HCT116 (cell line): ENCODE measurements around the gene LINGO1. TPM values are rescaled to one million over a fixed set of nuclear protein-coding genes. Genes with fewer than 3 reads are reported as not detected.

Experiments
- ATAC-seq: fragments of 200-7000 bp; cut with Tn5 transposase; 2 replicates; pipeline ENCODE4 v1.9.1; 2020; ENCODE audit warnings: mild to moderate bottlenecking, moderate library complexity
- BruUV-seq: library from RNA; stranded (reverse); fragments of 400-500 nt; replicated peaks from 2 replicates; lab custom pipeline; 2021; lab: Mats Ljungman, UMichigan
- CTCF ChIA-PET: fragments of 300-600 bp; sonication (Branson Sonifier 250); formaldehyde crosslinking; loops from one replicate; lab custom pipeline; 2021; ENCODE audit warnings: antibody characterized with exemption; lab: Charles Lee
- POLR2A ChIA-PET: fragments of 300-600, 350-600 bp; sonication (Branson Sonifier 250); formaldehyde crosslinking; loops from one replicate; lab custom pipeline; 2021; ENCODE audit warnings: antibody characterized with exemption; lab: Charles Lee
- RAD21 ChIA-PET, 2 experiments: fragments of 300-600 bp; sonication (Branson Sonifier 250); formaldehyde crosslinking; loops; one replicate each; lab custom pipeline; 2023; ENCODE audit warnings: low total read pairs in 2 of 2; ENCODE audit not compliant: uncharacterized antibody in 2 of 2, unreplicated experiment in 2 of 2, low non-redundant PET in 1 of 2; lab: Charles Lee
- DNase-seq: peaks from one replicate; pipeline ENCODE4 v3.0.0-alpha.2; 2010; ENCODE audit warnings: low read depth, low spot score
- H2AFZ ChIP-seq: fragments of 200-600 bp; shearing (Covaris generic), sonication (generic); 2 replicates; pipeline ENCODE4 v1.6.1; 2017; ENCODE audit warnings: low read depth, mixed run types, mixed read lengths, antibody characterized with exemption, low read length; ENCODE audit not compliant: poor library complexity, severe bottlenecking
- H3K27ac ChIP-seq: 2 replicates; pipeline ENCODE4 v1.5.1; 2012; ENCODE audit warnings: low read depth, low read length
- H3K27me3 ChIP-seq: fragments of 200-600 bp; sonication (generic); 2 replicates; pipeline ENCODE4 v1.6.1; 2016; ENCODE audit warnings: mixed run types, low read length, mixed read lengths; ENCODE audit not compliant: insufficient read depth
- H3K36me3 ChIP-seq, 2 experiments: fragments of 200-500 bp in 1 of 2; fragments of 200-600 bp in 1 of 2; sonication (Bioruptor generic) in 1 of 2; sonication (generic) in 1 of 2; 2 replicates each; pipeline versions ENCODE4 v1.5.1 to v1.6.1; 2014 to 2016; ENCODE audit warnings: low read length in 2 of 2, inconsistent platforms in 1 of 2, mixed read lengths in 1 of 2, mixed run types in 1 of 2; ENCODE audit not compliant: insufficient read depth in 2 of 2, control insufficient read depth in 1 of 2
- H3K4me1 ChIP-seq, 2 experiments: fragments of 200-600 bp in 1 of 2; sonication (generic) in 1 of 2; 2 replicates each; pipeline versions ENCODE4 v1.5.1 to v1.6.1; 2012 to 2017; ENCODE audit warnings: low read length in 2 of 2, inconsistent platforms in 1 of 2, mild to moderate bottlenecking in 1 of 2, mixed read lengths in 1 of 2, mixed run types in 1 of 2, moderate library complexity in 1 of 2; ENCODE audit not compliant: insufficient read depth in 2 of 2, control insufficient read depth in 1 of 2
- H3K4me2 ChIP-seq: fragments of 200-600 bp; sonication (generic); 2 replicates; pipeline ENCODE4 v1.6.1; 2017; ENCODE audit warnings: mixed run types, low read length, mixed read lengths
- H3K4me3 ChIP-seq, 2 experiments: fragments of 200-600 bp in 1 of 2; sonication (generic) in 1 of 2; replicated peaks in 1 of 2; 2 replicates each; pipeline ENCODE4 v1.5.1; 2011 to 2016; ENCODE audit warnings: low read length in 2 of 2, control low read depth in 1 of 2, low read depth in 1 of 2, mild to moderate bottlenecking in 1 of 2, mixed read lengths in 1 of 2, mixed run types in 1 of 2
- H3K79me2 ChIP-seq: fragments of 200-600 bp; sonication (generic); 2 replicates; pipeline ENCODE4 v1.6.1; 2017; ENCODE audit warnings: mild to moderate bottlenecking, mixed run types, low read length, moderate library complexity, mixed read lengths; ENCODE audit not compliant: insufficient read depth
- H3K9ac ChIP-seq: fragments of 200-600 bp; sonication (generic); 2 replicates; pipeline ENCODE4 v1.6.1; 2016; ENCODE audit warnings: low read length, mixed read lengths
- H3K9me2 ChIP-seq: fragments of 200-600 bp; sonication (generic), shearing (Covaris generic); 2 replicates; pipeline ENCODE4 v1.6.1; 2017; ENCODE audit warnings: mixed run types, mild to moderate bottlenecking, moderate library complexity; ENCODE audit not compliant: insufficient read depth
- H3K9me3 ChIP-seq, 2 experiments: fragments of 200-500 bp in 1 of 2; fragments of 200-600 bp in 1 of 2; sonication (Bioruptor generic) in 1 of 2; sonication (generic) in 1 of 2; 2 replicates each; pipeline ENCODE4 v1.6.1; 2014 to 2017; ENCODE audit warnings: low read length in 2 of 2, mixed read lengths in 2 of 2, inconsistent platforms in 1 of 2, low read depth in 1 of 2, mild to moderate bottlenecking in 1 of 2, mixed run types in 1 of 2, moderate library complexity in 1 of 2; ENCODE audit not compliant: control insufficient read depth in 1 of 2, insufficient read depth in 1 of 2
- H4K20me1 ChIP-seq: fragments of 200-600 bp; sonication (generic), shearing (Covaris generic); 2 replicates; pipeline ENCODE4 v1.6.1; 2017; ENCODE audit warnings: mixed run types, mild to moderate bottlenecking, moderate library complexity; ENCODE audit not compliant: insufficient read depth
- ATF3 ChIP-seq: IDR thresholded peaks from 2 replicates; pipeline ENCODE4 v1.6.1; 2012
- CBX3 ChIP-seq: IDR thresholded peaks from 2 replicates; pipeline ENCODE4 v1.6.1; 2012; ENCODE audit warnings: low read depth
- CEBPB ChIP-seq: IDR thresholded peaks from 2 replicates; pipeline ENCODE4 v1.6.1; 2012; ENCODE audit warnings: low read depth
- EGR1 ChIP-seq: IDR thresholded peaks from 2 replicates; pipeline ENCODE4 v1.6.1; 2012; ENCODE audit warnings: low read depth
- ELF1 ChIP-seq: IDR thresholded peaks from 2 replicates; pipeline ENCODE4 v1.6.1; 2012; ENCODE audit warnings: low read depth, borderline replicate concordance
- EZH2 ChIP-seq: fragments of 200-600 bp; sonication (generic); IDR thresholded peaks from 2 replicates; pipeline ENCODE4 v1.6.1; 2017; ENCODE audit warnings: antibody characterized with exemption, mixed run types
- EZH2phosphoT487 ChIP-seq: fragments of 200-600 bp; IDR thresholded peaks from 2 replicates; pipeline ENCODE4 v1.6.1; 2018; ENCODE audit warnings: antibody characterized with exemption, borderline replicate concordance
- MAX ChIP-seq: IDR thresholded peaks from 2 replicates; pipeline ENCODE4 v1.6.1; 2012
- RAD21 ChIP-seq: IDR thresholded peaks from 2 replicates; pipeline ENCODE4 v1.6.1; 2012; ENCODE audit warnings: low read depth, mild to moderate bottlenecking
- SIN3A ChIP-seq: IDR thresholded peaks from 2 replicates; pipeline ENCODE4 v1.6.1; 2012; ENCODE audit warnings: low read depth
- SP1 ChIP-seq: IDR thresholded peaks from 2 replicates; pipeline ENCODE4 v1.6.1; 2012; ENCODE audit warnings: low read depth
- SRF ChIP-seq: IDR thresholded peaks from 2 replicates; pipeline ENCODE4 v1.6.1; 2012; ENCODE audit warnings: low read depth
- YY1 ChIP-seq: IDR thresholded peaks from 2 replicates; pipeline ENCODE4 v1.6.1; 2011; ENCODE audit warnings: low read length, low read depth, moderate library complexity, mild to moderate bottlenecking; ENCODE audit not compliant: insufficient replicate concordance; ENCODE audit errors: extremely low read depth
- ZBTB33 ChIP-seq: IDR thresholded peaks from 2 replicates; pipeline ENCODE4 v1.6.1; 2011; ENCODE audit warnings: mild to moderate bottlenecking, low read length, moderate library complexity; ENCODE audit not compliant: insufficient replicate concordance; ENCODE audit errors: extremely low read depth
- ZFX ChIP-seq: fragments of 450-650 bp; IDR thresholded peaks from 2 replicates; pipeline ENCODE4 v1.6.1; 2017
- ZNF274 ChIP-seq: fragments of 200-500 bp; sonication (Bioruptor generic); IDR thresholded peaks from 2 replicates; pipeline ENCODE4 v1.6.1; 2014; ENCODE audit warnings: mild to moderate bottlenecking, low read depth, low read length, inconsistent platforms
- intact Hi-C: fragments of 100-400 bp; cut with micrococcal nuclease; formaldehyde crosslinking; loops from 2 replicates; pipeline ENCODE4 v1.10.0; 2022
- total RNA-seq: library from RNA; stranded (reverse); gene quantifications from one replicate; pipeline ENCODE4 v1.2.1, GENCODE V29; 2021; ENCODE audit not compliant: unreplicated experiment
- TF ChIP-seq, protein P1 (sequence below), 3 experiments: fragments of 200-600 bp in 1 of 3; sonication (generic) in 1 of 3; IDR thresholded peaks in 2 of 3; conservative IDR thresholded peaks in 1 of 3; 2 replicates each; pipeline ENCODE4 v1.5.1; 2012 to 2017; ENCODE audit warnings: low read depth in 2 of 3, low read length in 2 of 3, antibody characterized with exemption in 1 of 3, borderline replicate concordance in 1 of 3, control low read depth in 1 of 3, mild to moderate bottlenecking in 1 of 3, mixed read lengths in 1 of 3, mixed run types in 1 of 3, moderate library complexity in 1 of 3; ENCODE audit not compliant: insufficient read depth in 1 of 3

The LINGO1 gene
- total RNA-seq, 1 experiment from 2014 or later, result 15.6 TPM

DNA sequence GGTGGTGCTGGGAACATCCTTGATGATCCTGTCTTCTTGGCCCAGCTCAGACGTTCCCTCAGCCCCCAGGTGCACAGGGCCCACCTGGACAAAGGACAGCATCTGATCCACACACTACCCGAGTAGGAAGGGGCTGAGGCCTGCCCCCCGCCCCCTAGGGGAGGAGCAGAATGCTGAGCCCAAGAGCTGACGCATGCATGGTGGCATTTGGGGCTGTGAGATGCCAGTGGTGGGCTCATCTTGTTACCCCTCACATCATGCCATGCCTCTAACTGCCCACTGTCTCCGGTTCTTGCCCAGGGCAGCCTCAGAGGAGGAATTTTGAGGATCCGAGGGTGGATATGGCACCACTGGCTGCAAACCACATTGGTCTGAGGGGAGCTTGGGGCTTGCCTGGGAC is 61.5 kb downstream of the LINGO1 start:
- BruUV-seq, result no TSS peak
- Histone ChIP-seq H3K4me1 (no peaks in the 10 kb centered on the region), H3K9ac (no peak overlapping the region), H4K20me1 (no peaks in the 10 kb centered on the region), H3K79me2 (no peaks in the 10 kb centered on the region), H3K9me2 (no peaks in the 10 kb centered on the region), H2AFZ (no peak overlapping the region), H3K4me2 (no peak overlapping the region), H3K27me3 (no peaks in the 10 kb centered on the region), H3K36me3 (no peaks in the 10 kb centered on the region), H3K4me3 (no peak overlapping the region), H3K27ac (no peak overlapping the region), H3K9me3 (no peaks in the 10 kb centered on the region)
- ChIA-PET POLR2A (no interaction called here), RAD21 (no interaction called here), CTCF (no interaction called here)
- ATAC-seq (no peak), DNase-seq (no peak)
- intact Hi-C loops, result no loop called here
- TF ChIP-seq ATF3, result no peak
- TF ChIP-seq SRF, result no peak
- no peak for TF ChIP-seq SP1
- no peak for TF ChIP-seq SIN3A
- TF ChIP-seq, protein P1, sequence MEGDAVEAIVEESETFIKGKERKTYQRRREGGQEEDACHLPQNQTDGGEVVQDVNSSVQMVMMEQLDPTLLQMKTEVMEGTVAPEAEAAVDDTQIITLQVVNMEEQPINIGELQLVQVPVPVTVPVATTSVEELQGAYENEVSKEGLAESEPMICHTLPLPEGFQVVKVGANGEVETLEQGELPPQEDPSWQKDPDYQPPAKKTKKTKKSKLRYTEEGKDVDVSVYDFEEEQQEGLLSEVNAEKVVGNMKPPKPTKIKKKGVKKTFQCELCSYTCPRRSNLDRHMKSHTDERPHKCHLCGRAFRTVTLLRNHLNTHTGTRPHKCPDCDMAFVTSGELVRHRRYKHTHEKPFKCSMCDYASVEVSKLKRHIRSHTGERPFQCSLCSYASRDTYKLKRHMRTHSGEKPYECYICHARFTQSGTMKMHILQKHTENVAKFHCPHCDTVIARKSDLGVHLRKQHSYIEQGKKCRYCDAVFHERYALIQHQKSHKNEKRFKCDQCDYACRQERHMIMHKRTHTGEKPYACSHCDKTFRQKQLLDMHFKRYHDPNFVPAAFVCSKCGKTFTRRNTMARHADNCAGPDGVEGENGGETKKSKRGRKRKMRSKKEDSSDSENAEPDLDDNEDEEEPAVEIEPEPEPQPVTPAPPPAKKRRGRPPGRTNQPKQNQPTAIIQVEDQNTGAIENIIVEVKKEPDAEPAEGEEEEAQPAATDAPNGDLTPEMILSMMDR (IDR thresholded peaks at IDR 0.05 in 2 of 3, conservative IDR thresholded peaks at IDR 0.05 in 1 of 3; ENCODE audit: borderline replicate concordance in 1 of 3, insufficient read depth in 1 of 3, low read depth in 2 of 3, low read length in 2 of 3), result no peak
- no peak for TF ChIP-seq CBX3
- TF ChIP-seq ZBTB33, result no peak
- no peak for TF ChIP-seq CEBPB
- no peak for TF ChIP-seq EZH2phosphoT487
- TF ChIP-seq ELF1, result no peak
- TF ChIP-seq YY1, result no peak
- TF ChIP-seq EZH2, result no peak
- no peak for TF ChIP-seq MAX
- TF ChIP-seq RAD21, result no peak
- TF ChIP-seq EGR1, result no peak
- no peak for TF ChIP-seq ZFX
- TF ChIP-seq ZNF274, result no peak
